SH-SY5Y (cell line): ENCODE results near the gene PHLDB3.

Source experiments
- GATA2 ChIP-seq: IDR thresholded peaks from 2 replicates; pipeline ENCODE4 v1.6.1; 2011; ENCODE audit warnings: mild to moderate bottlenecking, low read depth, low read length
- GATA3 ChIP-seq: IDR thresholded peaks from 2 replicates; pipeline ENCODE4 v1.6.1; 2011; ENCODE audit warnings: low read depth, mild to moderate bottlenecking, low read length, moderate library complexity

GRCh38 chr19:43524922-43525835 is 20.6 kb upstream of the PHLDB3 start:
- TF ChIP-seq GATA2 (no peak), GATA3 (no peak)
